Bronchial epithelial cell (primary cell): Measurements from ENCODE around the gene ZFP91. TPM values are rescaled to one million over a fixed set of nuclear protein-coding genes. Genes with fewer than 3 reads are reported as not detected.

Experiments
- DNase-seq: peaks from one replicate; pipeline ENCODE4 v3.0.0-alpha.2; 2010; ENCODE audit warnings: low read depth
- FAIRE-seq: peaks from 2 replicates; lab custom pipeline; 2011; peaks lifted over from hg19 to GRCh38; lab: Jason Lieb, UNC
- H3K27me3 ChIP-seq: 2 replicates; pipeline ENCODE4 v1.5.1; 2011; ENCODE audit warnings: low read length; ENCODE audit not compliant: control insufficient read depth, insufficient read depth
- H3K36me3 ChIP-seq: 2 replicates; pipeline ENCODE4 v1.5.1; 2011; ENCODE audit warnings: low read length; ENCODE audit not compliant: control insufficient read depth, insufficient read depth
- H3K4me3 ChIP-seq: 2 replicates; pipeline ENCODE4 v1.5.1; 2011; ENCODE audit warnings: mild to moderate bottlenecking, low read depth, low read length, control low read depth
- total RNA-seq: library from RNA; depleted of rRNA; stranded (reverse); fragments of >200 nt; gene quantifications from 2 replicates; pipeline ENCODE4 v1.2.1, GENCODE V29; 2014
- TF ChIP-seq, protein P1 (sequence below): IDR thresholded peaks from 2 replicates; pipeline ENCODE4 v1.5.1; 2011; ENCODE audit warnings: mild to moderate bottlenecking, moderate library complexity, low read length, control low read depth, inconsistent platforms; ENCODE audit not compliant: insufficient read depth, severe bottlenecking

The ZFP91 gene
- total RNA-seq, result 48.6 and 49.5 TPM in 2 replicates

GRCh38 chr11:58578635-58579191 is at the start of gene ZFP91:
TSS of gene ZFP91 (plus strand) at chr11:58579063. CDS start at chr11:58579282, 219 bp downstream.
- peak within 1 kb of the TSS; percentile 99 for H3K4me3 ChIP-seq
- FAIRE-seq (no peak), DNase-seq (peak; percentile 88)
- no peaks in the 10 kb centered on the region for H3K27me3 ChIP-seq
- no peaks in the 10 kb centered on the region for H3K36me3 ChIP-seq
- TF ChIP-seq, protein P1, sequence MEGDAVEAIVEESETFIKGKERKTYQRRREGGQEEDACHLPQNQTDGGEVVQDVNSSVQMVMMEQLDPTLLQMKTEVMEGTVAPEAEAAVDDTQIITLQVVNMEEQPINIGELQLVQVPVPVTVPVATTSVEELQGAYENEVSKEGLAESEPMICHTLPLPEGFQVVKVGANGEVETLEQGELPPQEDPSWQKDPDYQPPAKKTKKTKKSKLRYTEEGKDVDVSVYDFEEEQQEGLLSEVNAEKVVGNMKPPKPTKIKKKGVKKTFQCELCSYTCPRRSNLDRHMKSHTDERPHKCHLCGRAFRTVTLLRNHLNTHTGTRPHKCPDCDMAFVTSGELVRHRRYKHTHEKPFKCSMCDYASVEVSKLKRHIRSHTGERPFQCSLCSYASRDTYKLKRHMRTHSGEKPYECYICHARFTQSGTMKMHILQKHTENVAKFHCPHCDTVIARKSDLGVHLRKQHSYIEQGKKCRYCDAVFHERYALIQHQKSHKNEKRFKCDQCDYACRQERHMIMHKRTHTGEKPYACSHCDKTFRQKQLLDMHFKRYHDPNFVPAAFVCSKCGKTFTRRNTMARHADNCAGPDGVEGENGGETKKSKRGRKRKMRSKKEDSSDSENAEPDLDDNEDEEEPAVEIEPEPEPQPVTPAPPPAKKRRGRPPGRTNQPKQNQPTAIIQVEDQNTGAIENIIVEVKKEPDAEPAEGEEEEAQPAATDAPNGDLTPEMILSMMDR, result no peak

GRCh38 chr11:58530236-58530635 is 48.6 kb upstream of the ZFP91 start:
- TF ChIP-seq, protein P1, result no peak
- Histone ChIP-seq H3K27me3 (no peaks in the 10 kb centered on the region), H3K36me3 (no peaks in the 10 kb centered on the region), H3K4me3 (no peak overlapping the region)
- no peak for FAIRE-seq
- no peak for DNase-seq

DNA sequence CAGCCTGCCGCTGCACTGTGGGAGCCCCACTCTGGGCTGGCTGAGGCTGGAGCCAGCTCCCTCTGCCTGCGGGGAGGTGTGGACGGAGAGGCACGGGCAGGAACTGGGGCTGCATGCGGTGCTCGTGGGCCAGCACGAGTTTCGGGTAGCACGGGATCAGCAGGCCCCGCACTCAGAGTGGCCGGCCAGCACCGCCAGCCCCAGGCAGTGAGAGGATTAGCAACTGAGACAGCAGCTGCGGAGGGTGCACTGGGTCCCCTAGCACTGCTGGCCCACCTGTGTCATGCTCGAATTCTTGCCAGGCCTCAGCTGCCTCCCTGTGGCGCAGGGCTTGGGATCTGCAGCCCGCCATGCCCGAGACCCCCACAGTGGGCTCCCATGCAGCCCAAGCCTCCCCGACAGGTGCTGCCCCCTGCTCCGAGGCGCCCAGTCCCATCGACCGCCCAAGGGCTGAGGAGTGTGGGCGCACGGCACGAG is 47.0 kb upstream of the ZFP91 start:
- FAIRE-seq (no peak), DNase-seq (no peak)
- TF ChIP-seq, protein P1, result no peak
- Histone ChIP-seq H3K4me3 (no peak overlapping the region), H3K36me3 (no peaks in the 10 kb centered on the region), H3K27me3 (no peaks in the 10 kb centered on the region)

- TF ChIP-seq, protein P1, result no peak
- Histone ChIP-seq H3K4me3 (no peak overlapping the region), H3K27me3 (no peaks in the 10 kb centered on the region), H3K36me3 (peaks cover 2% of the 10 kb centered on the region)
- FAIRE-seq (no peak), DNase-seq (no peak)
Measured at GRCh38 chr11:58546841-58547240, 32.0 kb upstream of the ZFP91 start.

- FAIRE-seq (peak; percentile 86), DNase-seq (no peak)
- H3K36me3 ChIP-seq, result peaks cover 2% of the 10 kb centered on the region
- H3K4me3 ChIP-seq, result no peak overlapping the region
- H3K27me3 ChIP-seq, result no peaks in the 10 kb centered on the region
- TF ChIP-seq, protein P1, result no peak
Measured at GRCh38 chr11:58549644-58550043, 29.2 kb upstream of the ZFP91 start.

DNA sequence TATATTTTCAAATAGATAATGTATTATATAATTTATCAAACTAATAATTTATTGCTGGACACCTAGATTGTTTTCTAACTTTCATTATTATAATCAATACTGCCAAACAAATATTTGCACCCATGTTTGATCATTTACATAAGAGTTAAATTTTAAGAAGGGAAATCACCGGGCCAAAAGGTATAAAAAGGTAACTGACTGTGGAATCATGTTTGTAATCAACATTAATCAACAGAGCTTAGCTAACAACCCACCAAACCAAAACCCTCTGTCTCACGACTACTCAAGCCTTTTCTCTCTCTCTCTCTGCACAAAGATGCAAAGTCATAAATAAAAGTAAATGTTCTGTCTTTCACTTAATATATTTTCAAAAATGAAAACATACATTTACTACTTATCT is 18.0 kb upstream of the ZFP91 start:
- TF ChIP-seq, protein P1, result no peak
- FAIRE-seq, result no peak
- Histone ChIP-seq H3K36me3 (no peaks in the 10 kb centered on the region), H3K4me3 (no peak overlapping the region), H3K27me3 (no peaks in the 10 kb centered on the region)
- no peak for DNase-seq
